ENCODE data around the gene POLL.

The POLL gene

GRCh38 chr10:101575091-101575490 is 13.0 kb downstream of the POLL start:
- no peak overlapping the region for H3K14ac ChIP-seq (ENCODE audit: low read length)
- no CpG with 5 or more reads among the region's 3 CpGs for WGBS, 2 donors (ENCODE audit: extremely low coverage in 2 of 2, insufficient read length in 2 of 2, insufficient replicate concordance in 1 of 2)
- H2AK5ac ChIP-seq (ENCODE audit: low read depth, low read length): peak overlapping the region; percentile 20
- H2BK15ac ChIP-seq (ENCODE audit: low read length): no peak overlapping the region
- H3K4me1 ChIP-seq (ENCODE audit: control insufficient read depth in 2 of 2, insufficient read depth in 1 of 2, low read depth in 1 of 2, low read length in 2 of 2): peaks cover 6 to 8% of the 10 kb centered on the region in 2 donors
- H2BK120ac ChIP-seq (ENCODE audit: low read depth, low read length): no peak overlapping the region
- no peak overlapping the region for H3K4ac ChIP-seq (ENCODE audit: low read length)
- no peak overlapping the region for H2BK12ac ChIP-seq (ENCODE audit: low read length)
- H3K36me3 ChIP-seq (replicated peaks in 1 of 2; ENCODE audit: control insufficient read depth in 2 of 2, insufficient read depth in 2 of 2, low read length in 2 of 2): peaks cover 17 to 26% of the 10 kb centered on the region in 2 donors
- H3K27me3 ChIP-seq (ENCODE audit: control insufficient read depth in 3 of 3, insufficient read depth in 3 of 3, low read depth in 1 of 3, low read length in 3 of 3): peaks cover 0 to 22% (median 14%) of the 10 kb centered on the region in 3 experiments
- H3K23ac ChIP-seq (ENCODE audit: low read depth, low read length, poor library complexity): peak overlapping the region; percentile 80
- H4K91ac ChIP-seq (ENCODE audit: low read depth, low read length, poor library complexity): no peak overlapping the region
- no peaks in the 10 kb centered on the region for H3K79me1 ChIP-seq (ENCODE audit: low read depth, low read length)
- no peak overlapping the region for H3K9ac ChIP-seq (ENCODE audit: low read depth, low read length, poor library complexity)
- no peak overlapping the region for H2AFZ ChIP-seq (ENCODE audit: low read length)
- H3K4me3 ChIP-seq (ENCODE audit: low read length in 2 of 2): no peak overlapping the region
- no peak overlapping the region for H3K27ac ChIP-seq (replicated peaks; ENCODE audit: low read length)
- no peak overlapping the region for H4K8ac ChIP-seq (ENCODE audit: low read depth, low read length)
- H3K9me3 ChIP-seq (replicated peaks in 1 of 2; ENCODE audit: control insufficient read depth in 2 of 2, insufficient read depth in 1 of 2, low read depth in 1 of 2, low read length in 2 of 2): peaks cover 3 to 7% of the 10 kb centered on the region in 2 donors
- no peak overlapping the region for H3K18ac ChIP-seq (ENCODE audit: low read length)
- H2BK5ac ChIP-seq (ENCODE audit: low read length): no peak overlapping the region
- H3K4me2 ChIP-seq (ENCODE audit: insufficient read depth, low read length, poor library complexity, severe bottlenecking): no peak overlapping the region
- DNase-seq (ENCODE audit: low spot score): no peak

- H3K4ac ChIP-seq (ENCODE audit: low read length): no peak overlapping the region
Observed at GRCh38 chr10:101573885-101574753, 13.9 kb downstream of the POLL start.

GRCh38 chr10:101572785-101573184 is 15.3 kb downstream of the POLL start:
- H3K23ac ChIP-seq (ENCODE audit: low read depth, low read length, poor library complexity): no peak overlapping the region
- H2BK15ac ChIP-seq (ENCODE audit: low read length): no peak overlapping the region
- peaks cover 3 to 7% of the 10 kb centered on the region in 2 donors for H3K9me3 ChIP-seq (replicated peaks in 1 of 2; ENCODE audit: control insufficient read depth in 2 of 2, insufficient read depth in 1 of 2, low read depth in 1 of 2, low read length in 2 of 2)
- no peak overlapping the region for H3K27ac ChIP-seq (replicated peaks; ENCODE audit: low read length)
- no peak overlapping the region for H2AFZ ChIP-seq (ENCODE audit: low read length)
- H4K91ac ChIP-seq (ENCODE audit: low read depth, low read length, poor library complexity): no peak overlapping the region
- no peaks in the 10 kb centered on the region for H3K79me1 ChIP-seq (ENCODE audit: low read depth, low read length)
- H2BK5ac ChIP-seq (ENCODE audit: low read length): no peak overlapping the region
- no peak overlapping the region for H3K18ac ChIP-seq (ENCODE audit: low read length)
- no peak overlapping the region for H4K8ac ChIP-seq (ENCODE audit: low read depth, low read length)
- H3K4ac ChIP-seq (ENCODE audit: low read length): no peak overlapping the region
- peaks cover 8 to 14% of the 10 kb centered on the region in 2 donors for H3K4me1 ChIP-seq (ENCODE audit: control insufficient read depth in 2 of 2, insufficient read depth in 1 of 2, low read depth in 1 of 2, low read length in 2 of 2)
- DNase-seq (ENCODE audit: low spot score): no peak
- H3K14ac ChIP-seq (ENCODE audit: low read length): no peak overlapping the region
- no peak overlapping the region for H3K4me3 ChIP-seq (ENCODE audit: low read length in 2 of 2)
- peaks cover 3 to 4% of the 10 kb centered on the region in 2 donors for H3K36me3 ChIP-seq (replicated peaks in 1 of 2; ENCODE audit: control insufficient read depth in 2 of 2, insufficient read depth in 2 of 2, low read length in 2 of 2)
- no peak overlapping the region for H2BK120ac ChIP-seq (ENCODE audit: low read depth, low read length)
- no peak overlapping the region for H2BK12ac ChIP-seq (ENCODE audit: low read length)
- WGBS, 2 donors (ENCODE audit: extremely low coverage in 2 of 2, insufficient read length in 2 of 2, insufficient replicate concordance in 1 of 2): no CpG with 5 or more reads among the region's 2 CpGs
- H3K4me2 ChIP-seq (ENCODE audit: insufficient read depth, low read length, poor library complexity, severe bottlenecking): no peak overlapping the region
- no peak overlapping the region for H3K9ac ChIP-seq (ENCODE audit: low read depth, low read length, poor library complexity)
- no peak overlapping the region for H2AK5ac ChIP-seq (ENCODE audit: low read depth, low read length)
- peaks cover 0 to 45% (median 34%) of the 10 kb centered on the region in 3 experiments for H3K27me3 ChIP-seq (ENCODE audit: control insufficient read depth in 3 of 3, insufficient read depth in 3 of 3, low read depth in 1 of 3, low read length in 3 of 3)

More at GRCh38 chr10:101573885-101574753, 13.9 kb downstream of the POLL start:
- DNase-seq (ENCODE audit: low spot score): no peak
- H3K27ac ChIP-seq (replicated peaks; ENCODE audit: low read length): no peak overlapping the region
- H2AFZ ChIP-seq (ENCODE audit: low read length): no peak overlapping the region
- H3K9me3 ChIP-seq (replicated peaks in 1 of 2; ENCODE audit: control insufficient read depth in 2 of 2, insufficient read depth in 1 of 2, low read depth in 1 of 2, low read length in 2 of 2): peaks cover 3 to 7% of the 10 kb centered on the region in 2 donors
- no peak overlapping the region for H2BK12ac ChIP-seq (ENCODE audit: low read length)
- no peak overlapping the region for H2BK15ac ChIP-seq (ENCODE audit: low read length)
- H4K8ac ChIP-seq (ENCODE audit: low read depth, low read length): peak overlapping the region; percentile 93
- H3K4me2 ChIP-seq (ENCODE audit: insufficient read depth, low read length, poor library complexity, severe bottlenecking): no peak overlapping the region
- WGBS, 2 donors (ENCODE audit: extremely low coverage in 2 of 2, insufficient read length in 2 of 2, insufficient replicate concordance in 1 of 2): no CpG with 5 or more reads among the region's 25 CpGs
- no peak overlapping the region for H2BK5ac ChIP-seq (ENCODE audit: low read length)
- H4K91ac ChIP-seq (ENCODE audit: low read depth, low read length, poor library complexity): no peak overlapping the region
- peak overlapping the region; percentile 50 for H3K9ac ChIP-seq (ENCODE audit: low read depth, low read length, poor library complexity)
- peak overlapping the region; percentile 50 for H3K14ac ChIP-seq (ENCODE audit: low read length)
- H3K18ac ChIP-seq (ENCODE audit: low read length): peak overlapping the region; percentile 39
- H3K4me3 ChIP-seq (ENCODE audit: low read length in 2 of 2): no peak overlapping the region
- peak overlapping the region; percentile 80 for H3K23ac ChIP-seq (ENCODE audit: low read depth, low read length, poor library complexity)
- peak overlapping the region; percentile 60 for H2AK5ac ChIP-seq (ENCODE audit: low read depth, low read length)
- no peaks in the 10 kb centered on the region for H3K79me1 ChIP-seq (ENCODE audit: low read depth, low read length)
- H3K27me3 ChIP-seq (ENCODE audit: control insufficient read depth in 3 of 3, insufficient read depth in 3 of 3, low read depth in 1 of 3, low read length in 3 of 3): peaks cover 0 to 32% (median 23%) of the 10 kb centered on the region in 3 experiments
- peaks cover 8 to 16% of the 10 kb centered on the region in 2 donors for H3K36me3 ChIP-seq (replicated peaks in 1 of 2; ENCODE audit: control insufficient read depth in 2 of 2, insufficient read depth in 2 of 2, low read length in 2 of 2)
- H3K4me1 ChIP-seq (ENCODE audit: control insufficient read depth in 2 of 2, insufficient read depth in 1 of 2, low read depth in 1 of 2, low read length in 2 of 2): peaks cover 8 to 13% of the 10 kb centered on the region in 2 donors
- H2BK120ac ChIP-seq (ENCODE audit: low read depth, low read length): no peak overlapping the region

GRCh38 chr10:101572126-101572525 is 15.9 kb downstream of the POLL start:
- Histone ChIP-seq H3K4ac (ENCODE audit: low read length) (no peak overlapping the region), H3K14ac (ENCODE audit: low read length) (no peak overlapping the region), H4K91ac (ENCODE audit: low read depth, low read length, poor library complexity) (no peak overlapping the region), H3K4me2 (ENCODE audit: insufficient read depth, low read length, poor library complexity, severe bottlenecking) (no peak overlapping the region), H3K4me3 (ENCODE audit: low read length in 2 of 2) (no peak overlapping the region), H3K27ac (replicated peaks; ENCODE audit: low read length) (no peak overlapping the region), H3K36me3 (replicated peaks in 1 of 2; ENCODE audit: control insufficient read depth in 2 of 2, insufficient read depth in 2 of 2, low read length in 2 of 2) (peaks cover 2 to 4% of the 10 kb centered on the region in 2 donors), H4K8ac (ENCODE audit: low read depth, low read length) (no peak overlapping the region), H3K4me1 (ENCODE audit: control insufficient read depth in 2 of 2, insufficient read depth in 1 of 2, low read depth in 1 of 2, low read length in 2 of 2) (peaks cover 8 to 14% of the 10 kb centered on the region in 2 donors), H3K79me1 (ENCODE audit: low read depth, low read length) (no peaks in the 10 kb centered on the region), H2BK5ac (ENCODE audit: low read length) (no peak overlapping the region), H2BK12ac (ENCODE audit: low read length) (no peak overlapping the region), H2AK5ac (ENCODE audit: low read depth, low read length) (no peak overlapping the region), H2AFZ (ENCODE audit: low read length) (no peak overlapping the region), H3K9me3 (replicated peaks in 1 of 2; ENCODE audit: control insufficient read depth in 2 of 2, insufficient read depth in 1 of 2, low read depth in 1 of 2, low read length in 2 of 2) (peaks cover 3 to 7% of the 10 kb centered on the region in 2 donors), H2BK15ac (ENCODE audit: low read length) (no peak overlapping the region), H3K23ac (ENCODE audit: low read depth, low read length, poor library complexity) (no peak overlapping the region), H3K18ac (ENCODE audit: low read length) (no peak overlapping the region), H2BK120ac (ENCODE audit: low read depth, low read length) (no peak overlapping the region), H3K9ac (ENCODE audit: low read depth, low read length, poor library complexity) (no peak overlapping the region), H3K27me3 (ENCODE audit: control insufficient read depth in 3 of 3, insufficient read depth in 3 of 3, low read depth in 1 of 3, low read length in 3 of 3) (peaks cover 0 to 52% (median 38%) of the 10 kb centered on the region in 3 experiments)
- WGBS, 2 donors (ENCODE audit: extremely low coverage in 2 of 2, insufficient read length in 2 of 2, insufficient replicate concordance in 1 of 2): no CpG with 5 or more reads among the region's 7 CpGs
- DNase-seq (ENCODE audit: low spot score): no peak
